Glomerular endothelial cell (primary cell): ENCODE data around the gene MYOM1. TPM values are rescaled to one million over a fixed set of nuclear protein-coding genes. Genes with fewer than 3 reads are reported as not detected.

Source experiments
- DNase-seq: peaks from one replicate; pipeline ENCODE4 v3.0.0-alpha.2; 2011; ENCODE audit warnings: low read depth, low spot score; ENCODE audit errors: extremely low read depth
- total RNA-seq: library from RNA; depleted of rRNA; stranded (reverse); fragments of >200 nt; gene quantifications from 2 replicates; pipeline ENCODE4 v1.2.3, GENCODE V29; 2015

MYOM1 gene
- total RNA-seq, 1 donor from 2014 or later: 0.41 TPM

DNA sequence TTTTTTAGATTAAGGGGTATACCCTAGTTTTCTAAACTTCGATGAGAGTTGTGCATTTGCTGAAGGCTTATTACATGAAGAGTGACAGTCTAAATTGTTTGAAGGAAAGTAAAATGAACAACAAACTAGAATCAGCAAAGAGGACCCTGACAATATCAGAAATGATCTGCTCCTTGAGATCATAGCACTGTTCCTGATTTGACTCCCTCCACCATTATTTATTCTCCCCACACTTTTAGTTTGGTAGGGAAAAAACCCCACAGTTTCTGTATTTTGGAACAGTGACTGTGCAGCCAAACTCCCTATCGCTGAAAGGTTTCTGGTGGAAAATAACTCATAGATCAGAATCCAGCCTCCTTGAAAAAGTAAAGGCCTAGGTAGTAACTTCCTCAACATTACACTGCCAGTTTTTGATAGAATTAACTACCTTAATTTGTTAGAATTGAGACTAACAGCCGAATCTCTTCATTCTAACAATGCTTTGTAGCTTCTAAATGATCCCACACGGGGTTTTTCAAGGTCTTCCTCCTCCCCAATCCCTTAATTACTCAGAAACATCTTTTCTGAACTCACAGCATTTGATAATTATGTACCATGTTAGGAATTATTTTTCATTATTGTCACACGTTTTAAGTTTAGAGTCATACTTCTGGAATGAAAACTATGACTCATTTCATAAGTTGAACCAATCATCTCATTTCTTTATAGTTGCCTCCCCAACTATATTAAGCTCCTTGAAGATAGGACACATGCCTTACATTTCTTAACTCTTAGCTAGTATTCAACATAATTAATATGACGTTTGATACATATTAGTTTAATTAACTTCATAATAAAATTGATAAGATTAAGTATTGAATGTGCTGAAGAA, 30.7 kb upstream of the MYOM1 start:
- DNase-seq: no peak

DNA sequence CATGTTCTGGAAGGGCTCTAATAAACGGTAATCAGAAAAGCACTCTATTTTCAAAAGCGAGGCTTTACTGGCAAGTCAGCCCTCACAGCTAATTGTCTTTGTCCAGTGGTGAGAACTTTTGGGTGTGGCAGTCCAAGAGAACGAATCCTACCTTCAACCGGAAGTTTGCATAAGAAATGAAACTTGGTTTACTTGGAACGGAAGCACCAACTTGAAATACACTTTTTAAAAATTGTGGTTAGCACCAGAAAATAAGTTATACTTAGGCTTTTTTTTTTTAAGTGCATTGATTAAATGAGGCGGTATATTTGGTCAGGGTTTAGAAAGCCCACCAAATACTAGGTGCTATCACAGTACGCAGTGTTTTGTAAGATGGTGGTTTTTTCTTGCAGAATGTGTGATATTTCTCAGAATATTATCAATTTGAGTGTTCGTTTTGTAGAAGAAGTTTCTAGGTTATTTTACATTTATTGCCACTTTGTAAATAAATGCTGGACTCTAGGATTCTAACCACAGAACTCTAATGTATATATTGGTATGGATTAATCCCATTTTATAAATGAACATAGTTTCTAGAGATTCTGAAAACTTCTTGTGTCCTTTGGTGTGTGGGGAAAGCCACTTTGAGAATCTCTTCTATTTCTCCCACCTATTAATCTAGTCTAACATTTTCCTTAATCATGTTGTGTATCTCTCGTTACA, 29.0 kb upstream of the MYOM1 start:
- DNase-seq: no peak

DNA sequence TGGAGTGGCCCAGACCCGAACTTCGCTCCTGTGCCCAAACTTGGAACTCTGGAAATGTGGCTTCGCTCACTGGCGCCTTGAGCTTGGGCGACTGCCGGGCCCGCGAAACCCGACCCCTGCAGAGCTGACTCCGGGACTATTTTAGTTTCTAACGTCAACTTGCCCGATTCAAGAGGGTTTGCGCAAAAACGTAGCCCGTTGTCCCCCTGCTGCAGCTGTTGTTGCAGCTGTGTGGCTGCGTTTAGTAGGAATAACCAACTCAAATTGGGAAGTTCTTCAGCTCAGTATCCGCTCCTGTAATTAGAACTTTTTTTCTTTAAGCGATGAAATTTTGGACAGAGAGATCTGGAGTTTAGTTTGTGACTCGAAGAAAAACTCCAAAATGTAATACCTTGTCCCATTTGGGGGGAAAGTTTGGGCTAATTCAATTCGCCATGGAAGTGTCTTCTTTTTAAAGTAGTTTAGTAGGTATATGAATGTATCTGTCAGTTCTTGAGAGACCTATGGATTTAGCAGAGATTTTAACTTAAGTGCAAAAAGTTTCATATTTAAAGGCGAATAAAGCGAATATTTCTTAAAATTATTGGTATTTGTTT, 28.4 kb upstream of the MYOM1 start:
- no peak for DNase-seq

DNA sequence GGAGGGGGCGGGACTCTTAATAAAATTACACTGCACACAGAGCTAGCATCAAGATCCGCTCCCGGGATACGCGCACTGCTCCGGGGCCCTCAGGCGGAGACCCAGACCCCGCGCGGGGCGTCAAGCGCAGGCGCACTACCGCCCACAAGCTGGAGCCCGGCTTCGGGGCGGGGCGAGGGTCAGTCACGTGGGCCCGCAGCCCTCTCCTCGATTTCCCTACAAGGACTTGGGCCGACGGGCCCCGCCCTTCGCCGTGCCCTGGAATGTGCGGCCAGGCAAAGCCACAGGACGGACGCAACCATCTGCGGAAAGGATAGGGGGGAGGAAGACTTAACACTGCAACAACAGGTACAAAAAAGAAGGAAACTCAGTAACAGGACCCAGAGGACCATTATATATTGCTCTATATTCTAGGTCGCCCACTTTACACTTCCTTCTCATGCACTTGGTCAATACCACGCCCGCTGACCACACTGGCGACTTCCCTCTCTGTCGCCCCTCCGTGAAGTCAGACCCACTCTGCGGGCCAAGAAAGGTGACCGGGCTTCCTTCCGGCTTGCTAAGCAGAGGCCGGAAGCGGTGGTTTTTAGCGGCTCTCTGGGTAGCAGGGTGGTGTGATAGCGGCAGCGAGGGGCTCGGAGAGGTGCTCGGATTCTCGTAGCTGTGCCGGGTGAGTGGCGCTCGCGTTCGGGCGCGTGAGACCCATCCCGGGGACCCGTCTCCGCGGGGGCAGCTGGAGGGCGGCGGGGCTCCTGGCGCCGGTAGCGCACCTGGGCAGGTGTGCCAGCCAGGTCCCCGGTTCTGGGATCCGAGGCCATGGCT, 27.7 kb upstream of the MYOM1 start, which contains the start of gene MYL12A:
TSS of gene MYL12A (plus strand) at position 562 of the 822 bp plus-strand sequence. CDS start 5,447 bp downstream, outside the sequence.
- peak; percentile 97 for DNase-seq

DNA sequence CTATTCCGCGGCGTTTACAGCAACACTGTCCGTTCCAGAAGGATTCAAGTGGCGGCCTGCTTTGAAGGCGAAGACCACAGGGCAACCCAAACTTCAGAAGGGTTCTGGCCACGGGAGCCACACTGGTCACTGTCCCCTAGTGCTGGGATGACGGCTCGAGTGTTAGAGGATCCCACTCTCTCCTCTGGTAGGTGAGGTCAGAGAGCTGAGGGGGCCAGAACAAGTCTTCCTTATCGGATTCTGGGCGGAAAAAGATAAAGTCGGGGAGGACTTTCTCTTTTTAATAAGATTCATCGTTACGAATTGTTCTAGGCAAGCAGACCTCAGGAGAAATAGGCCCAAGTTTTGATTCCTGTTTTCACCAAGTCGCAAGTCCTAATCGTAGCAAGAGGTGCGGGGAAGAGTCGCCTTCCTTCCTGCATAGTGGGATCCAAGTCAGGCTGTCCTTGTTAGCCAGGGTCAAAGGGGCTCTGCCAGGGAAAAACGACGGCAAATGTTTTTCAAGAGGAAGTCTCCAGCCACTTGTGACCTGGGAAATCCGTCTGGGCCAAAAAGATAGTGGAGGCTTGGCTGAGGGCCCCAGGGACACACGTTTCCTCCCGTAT, 27.0 kb upstream of the MYOM1 start:
- peak; percentile 96 for DNase-seq

DNA sequence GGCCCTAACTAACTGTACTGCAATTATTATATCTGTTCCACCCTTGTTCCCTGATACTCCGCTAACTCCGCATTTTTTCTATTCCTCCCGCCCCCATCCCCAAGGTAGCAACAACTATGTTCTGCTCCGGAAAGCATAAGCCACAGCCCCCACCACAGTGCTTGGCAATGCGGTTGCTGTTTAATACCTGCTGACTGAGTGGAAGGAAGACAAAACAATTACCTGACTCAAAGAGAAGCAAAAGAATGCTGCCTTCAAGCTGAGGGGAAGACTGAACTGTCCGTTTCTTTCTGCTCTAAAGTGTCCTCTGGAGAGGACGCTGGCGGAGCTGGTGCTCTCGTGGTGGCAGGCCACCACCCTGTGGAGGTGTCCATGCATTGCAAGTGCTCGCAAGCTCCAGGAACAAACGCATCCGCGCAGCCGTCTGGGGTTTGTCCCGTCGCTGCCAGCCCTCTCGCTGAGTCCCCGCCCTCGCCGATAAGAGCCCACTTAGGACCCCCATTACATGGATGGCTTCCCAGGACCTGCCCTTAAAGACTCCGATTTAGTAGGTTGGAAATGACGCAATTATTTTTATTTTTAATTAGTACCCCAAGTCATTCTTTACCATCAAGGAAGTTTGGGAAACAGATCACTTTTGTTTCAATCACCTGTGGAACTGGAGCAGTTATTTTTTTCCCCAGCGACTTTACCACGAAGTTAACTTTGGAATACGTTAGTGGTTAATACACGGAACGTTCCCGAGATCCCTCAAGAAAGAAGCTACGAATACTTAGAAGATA, 26.3 kb upstream of the MYOM1 start:
- DNase-seq: no peak

DNA sequence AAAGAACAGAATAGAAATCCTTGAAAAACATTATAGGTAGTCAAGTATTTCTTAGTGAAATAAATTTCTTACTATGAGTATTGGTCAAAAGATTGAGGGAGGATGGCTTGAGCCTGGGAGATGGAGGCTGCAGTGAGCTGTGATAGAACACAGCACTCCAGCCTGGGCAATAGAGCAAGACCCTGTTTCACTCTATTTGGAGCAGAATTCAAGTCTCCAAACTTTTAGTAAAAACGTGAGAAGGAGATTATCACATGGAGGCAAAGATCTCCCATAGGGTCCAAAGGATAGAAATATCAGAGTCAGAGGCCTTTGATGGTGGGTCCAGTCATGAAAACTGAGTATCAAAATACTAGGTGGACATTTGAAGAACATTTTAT, 25.4 kb upstream of the MYOM1 start:
- DNase-seq: no peak

DNA sequence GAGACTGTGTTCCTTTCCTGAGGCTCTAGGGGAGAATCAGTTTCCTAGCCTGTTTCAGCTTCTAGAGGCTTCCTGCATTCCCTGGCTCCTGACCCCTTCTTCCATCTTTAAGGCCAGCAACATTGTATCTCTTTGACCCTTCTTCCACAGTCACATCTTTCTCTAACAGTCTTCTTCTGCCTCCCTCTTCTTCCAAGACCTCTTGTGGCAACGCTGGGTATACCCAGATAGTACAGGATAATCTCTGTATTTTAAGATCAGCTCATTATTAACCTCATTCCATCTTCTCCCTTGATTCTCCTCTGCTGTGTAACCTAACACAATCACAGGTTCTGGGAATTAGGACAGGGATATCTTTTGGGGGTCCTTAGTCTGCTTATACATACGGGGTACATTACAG, 19.0 kb upstream of the MYOM1 start:
- no peak for DNase-seq

DNA sequence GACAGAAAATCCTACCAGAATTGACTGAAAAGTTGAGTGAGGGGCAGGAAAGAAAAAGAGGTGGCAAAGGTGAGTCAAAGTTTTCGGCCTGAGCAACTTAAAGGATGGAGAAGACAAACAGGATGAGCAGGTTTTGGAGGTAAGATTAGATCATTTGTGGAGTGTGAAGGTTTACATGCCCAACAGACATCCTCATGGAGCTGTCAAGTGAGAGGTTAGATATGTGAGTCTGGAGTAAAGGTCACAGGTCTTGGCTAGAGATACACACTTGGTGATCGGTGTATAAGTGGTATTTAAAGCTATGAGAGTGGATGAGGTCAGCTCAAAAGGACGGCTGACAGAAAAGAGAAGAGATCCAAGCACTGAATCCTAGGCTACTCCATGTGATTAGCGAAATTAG, 16.7 kb upstream of the MYOM1 start:
- DNase-seq: no peak

DNA sequence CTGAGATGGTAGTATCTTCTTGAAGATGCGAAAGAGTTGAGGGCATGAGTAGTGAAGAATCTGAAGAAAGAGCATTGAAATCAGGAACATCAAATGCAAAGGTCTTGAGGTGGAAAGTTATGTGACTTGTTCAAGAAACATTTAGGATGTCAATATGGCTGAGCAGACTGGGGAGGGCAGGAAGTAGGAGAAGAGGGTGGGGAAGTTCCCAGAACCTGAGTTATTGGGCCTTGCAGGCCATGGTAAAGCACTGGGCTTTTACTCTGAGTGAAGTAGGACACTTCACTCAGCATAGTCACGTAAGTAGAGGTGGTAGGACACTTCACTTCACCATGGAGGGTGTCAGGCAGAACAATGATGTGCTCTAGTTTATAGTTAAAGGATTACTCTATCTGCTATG, 16.1 kb upstream of the MYOM1 start:
- DNase-seq: no peak

DNA sequence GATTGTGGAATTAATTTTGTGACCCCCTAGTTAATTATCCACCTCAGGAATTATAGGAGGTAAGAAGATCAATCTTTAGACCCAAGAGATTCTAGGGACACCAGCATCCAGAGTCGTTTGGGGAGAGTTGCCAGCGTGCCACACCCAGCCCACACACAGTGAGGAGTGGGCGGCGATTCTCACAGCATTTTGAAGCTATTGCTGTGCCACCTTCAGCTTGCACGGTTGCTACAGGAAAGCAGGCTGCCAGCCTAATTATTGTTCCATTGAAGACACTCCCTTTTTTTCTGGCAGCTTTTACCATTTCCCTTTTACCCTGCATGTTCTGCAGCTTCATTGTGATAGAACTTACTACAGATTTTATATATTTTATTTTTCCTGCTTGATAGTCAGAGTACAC, 14.7 kb upstream of the MYOM1 start:
- DNase-seq: no peak

DNA sequence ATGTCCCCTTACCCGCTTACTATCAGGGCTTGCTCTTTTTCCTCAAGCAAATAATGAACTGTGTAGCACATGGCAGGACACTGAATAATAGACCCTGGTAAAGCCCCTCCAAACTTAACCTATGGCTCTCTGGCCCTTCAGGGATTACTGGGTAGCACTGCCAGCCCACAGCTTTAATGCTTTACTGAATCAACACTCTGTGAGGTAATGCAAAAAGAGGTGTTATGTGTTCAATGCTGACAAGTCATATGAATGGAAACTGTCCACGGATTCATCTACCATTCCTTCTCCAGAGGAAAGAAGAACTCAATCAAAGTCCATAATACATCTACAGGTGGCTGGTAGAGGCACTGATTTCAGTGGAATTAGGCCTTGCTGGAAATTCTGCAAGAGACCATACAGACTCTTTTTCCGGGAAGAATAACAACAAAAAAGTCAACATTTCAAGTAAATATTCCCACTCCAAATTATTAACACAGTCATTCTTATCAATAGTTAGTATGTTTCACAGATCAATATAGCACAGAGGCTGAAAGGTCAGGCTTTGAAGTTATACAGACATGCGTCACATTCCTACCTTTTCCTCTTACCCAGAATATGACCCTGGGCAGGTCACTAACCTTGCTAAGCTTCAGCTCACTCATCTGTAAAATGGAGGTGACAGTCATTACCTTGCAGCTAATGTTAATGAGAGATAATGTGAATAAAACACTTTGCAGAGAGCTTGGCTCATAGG, 13.8 kb upstream of the MYOM1 start:
- DNase-seq: no peak

DNA sequence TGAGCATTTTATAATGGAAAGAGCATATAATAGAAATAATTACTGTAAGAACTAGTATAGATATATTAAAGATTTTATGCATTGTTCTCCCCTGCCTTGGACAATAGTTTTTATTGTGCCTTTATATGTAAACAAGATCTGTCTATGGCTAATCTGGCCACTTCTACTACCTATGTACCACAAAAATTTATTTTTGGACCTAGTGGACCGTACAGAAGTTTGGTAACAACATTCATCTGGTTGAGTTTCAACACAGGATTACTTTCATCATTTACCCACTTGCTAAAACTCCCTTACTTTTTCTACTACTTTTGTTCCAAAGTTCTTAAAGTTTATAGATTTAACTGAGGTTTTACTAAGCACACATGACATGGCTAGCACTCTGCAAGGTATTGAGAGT, 13.2 kb upstream of the MYOM1 start:
- no peak for DNase-seq

DNA sequence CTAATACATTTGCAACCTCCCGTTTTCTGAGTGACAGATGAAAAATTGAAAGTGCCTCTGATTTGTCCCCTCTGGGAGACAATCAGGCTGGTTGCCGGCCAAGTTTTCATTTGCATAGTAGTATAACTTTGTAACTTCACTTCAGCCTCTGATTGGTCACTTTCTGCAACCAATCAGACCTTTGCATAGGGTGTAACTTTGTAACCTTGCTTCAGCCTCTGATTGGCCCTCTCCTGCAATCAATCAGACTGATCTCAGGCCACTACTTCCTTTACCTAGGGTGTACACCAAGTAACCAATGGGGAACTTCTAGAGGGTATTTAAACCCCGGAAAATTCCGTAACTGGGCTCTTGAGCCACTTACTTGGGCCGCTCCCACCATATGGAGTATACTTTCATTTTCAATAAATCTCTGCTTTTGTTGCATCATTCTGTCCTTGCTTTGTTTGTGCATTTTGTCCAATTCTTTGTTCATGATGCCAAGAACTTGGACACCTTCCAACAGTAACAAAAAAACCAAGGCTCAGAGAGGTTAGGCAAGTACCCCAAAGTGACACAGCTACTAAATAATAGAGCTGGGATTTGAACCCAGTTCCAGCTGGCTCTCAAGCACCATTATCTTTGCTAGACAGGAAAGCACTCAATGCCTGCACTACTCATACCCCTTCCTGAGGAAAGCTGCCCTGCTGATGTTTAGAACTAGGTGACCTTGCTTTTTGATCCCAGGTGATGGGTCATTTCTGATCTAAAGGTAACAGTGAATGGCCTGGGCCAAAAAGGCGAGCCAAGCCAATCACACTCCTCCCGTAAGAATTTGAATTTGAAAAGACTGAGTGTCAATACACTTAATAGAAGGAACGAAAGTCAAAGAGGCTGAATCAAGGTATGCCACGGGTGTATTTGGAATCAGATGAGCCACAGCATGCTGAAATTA, 10.9 kb upstream of the MYOM1 start:
- no peak for DNase-seq

DNA sequence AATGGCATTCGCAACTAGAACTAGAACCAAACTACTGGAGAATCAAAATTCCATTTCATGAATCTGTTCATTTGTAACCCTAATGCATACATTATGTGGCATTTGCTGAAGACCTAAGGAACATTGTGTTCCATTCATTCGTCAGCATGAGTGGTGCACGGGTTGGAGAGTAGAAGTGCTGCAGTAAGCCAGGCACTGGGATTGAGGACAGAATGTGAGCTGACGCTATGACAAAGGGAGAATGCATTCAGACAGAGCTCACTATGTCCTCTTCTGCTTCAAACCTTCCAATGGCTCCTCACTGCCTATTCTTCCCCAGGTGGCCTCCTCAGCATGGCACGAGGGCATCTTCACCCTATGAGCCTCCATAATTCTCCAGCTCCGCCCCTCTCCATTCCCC, 6.3 kb upstream of the MYOM1 start:
- no peak for DNase-seq

DNA sequence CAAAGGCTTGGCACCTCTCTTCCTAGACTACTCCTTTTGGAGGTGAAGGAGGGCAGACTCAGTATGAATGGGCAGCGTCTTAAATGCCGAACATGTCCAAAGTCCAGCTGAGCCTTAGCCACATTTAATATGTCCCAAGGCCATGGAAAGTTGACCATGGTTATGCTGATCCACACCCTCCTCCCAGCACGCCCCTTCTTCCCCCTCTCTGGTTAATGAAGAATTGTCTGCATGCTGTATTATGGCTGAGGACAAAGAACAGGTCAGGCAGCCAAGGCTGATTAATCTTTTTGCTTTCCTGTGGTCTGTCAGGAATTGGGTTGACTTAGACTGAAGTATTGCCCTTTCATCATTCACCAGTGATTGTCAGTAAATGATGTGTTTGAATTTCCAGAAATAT, 5.8 kb upstream of the MYOM1 start:
- DNase-seq: no peak

DNA sequence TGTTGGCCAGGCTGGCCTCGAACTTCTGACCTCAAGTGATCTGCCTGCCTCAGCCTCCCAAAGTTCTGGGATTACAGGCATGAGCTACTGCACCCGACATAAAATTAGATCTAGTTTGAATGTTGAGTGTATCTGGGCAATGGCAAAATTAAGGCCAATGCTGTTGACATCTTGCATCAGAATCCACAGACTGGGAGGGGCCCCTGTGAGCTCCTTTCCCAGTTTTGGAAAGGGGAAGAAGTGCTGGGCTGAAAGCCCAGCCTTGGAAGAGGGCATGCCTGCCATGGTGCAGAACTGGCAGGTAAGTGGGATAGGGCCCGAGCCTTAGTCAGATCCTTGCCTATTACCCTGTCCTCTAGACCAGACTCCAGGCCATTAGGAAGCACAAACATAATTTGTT, 4.5 kb upstream of the MYOM1 start:
- DNase-seq: no peak

DNA sequence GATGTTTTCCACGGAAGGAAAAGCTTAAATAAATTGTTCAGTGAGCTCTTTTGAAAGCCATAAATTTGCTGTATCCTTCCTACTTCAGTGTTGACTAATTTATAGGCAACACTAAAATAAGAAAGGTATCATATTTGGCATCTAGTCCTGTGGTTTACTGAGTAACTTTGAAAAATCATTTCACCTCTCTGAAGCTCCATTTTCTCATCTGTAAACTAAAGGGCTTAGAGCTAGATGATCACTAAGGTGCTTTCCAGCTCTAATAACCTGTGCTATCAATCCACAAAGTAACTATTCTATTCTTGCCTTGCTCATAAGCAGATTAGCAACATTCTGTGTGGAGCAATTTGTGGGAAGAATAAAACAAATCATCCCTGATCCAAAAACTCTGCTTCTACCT, 3.6 kb upstream of the MYOM1 start:
- no peak for DNase-seq
